ENCODE results near the gene SS18.

SS18 gene

GRCh38 chr18:25990473-25990872 is 99.9 kb downstream of the SS18 start:
- H3K4me3 ChIP-seq (replicated peaks; ENCODE audit: low read depth, low read length) = no peak overlapping the region
- DNase-seq (ENCODE audit: low read depth) = no peak
- no peak for TF ChIP-seq CTCF (IDR thresholded peaks at IDR 0.05; ENCODE audit: low read length, missing control alignments)

- no peak overlapping the region for H3K4me3 ChIP-seq (replicated peaks; ENCODE audit: low read depth, low read length)
- no peak for DNase-seq (ENCODE audit: low read depth)
- TF ChIP-seq CTCF (IDR thresholded peaks at IDR 0.05; ENCODE audit: low read length, missing control alignments) = no peak
Observed at GRCh38 chr18:25985707-25986394, 104.6 kb downstream of the SS18 start.

DNA sequence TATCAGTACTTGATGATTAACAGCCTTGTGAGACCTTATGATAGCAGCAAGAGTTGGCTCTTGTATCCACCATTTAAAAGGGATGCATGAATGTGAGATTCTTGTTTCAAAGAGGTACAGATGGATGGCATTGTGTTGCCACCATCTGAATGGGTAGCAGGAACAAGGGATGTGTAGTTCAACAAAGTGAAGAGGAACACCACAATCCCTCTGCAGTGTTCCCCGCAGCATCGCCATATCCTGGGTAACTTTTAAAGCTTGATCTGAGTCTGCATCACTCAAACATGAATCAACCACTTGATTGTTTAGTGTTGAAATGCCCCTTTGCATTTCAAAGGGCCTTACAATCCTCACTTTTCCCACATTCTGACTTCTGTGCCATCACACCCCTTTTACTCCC is 106.7 kb downstream of the SS18 start:
- DNase-seq (ENCODE audit: low read depth) = no peak
- no peak overlapping the region for H3K4me3 ChIP-seq (replicated peaks; ENCODE audit: low read depth, low read length)
- TF ChIP-seq CTCF (IDR thresholded peaks at IDR 0.05; ENCODE audit: low read length, missing control alignments) = no peak

- no peak overlapping the region for H3K4me3 ChIP-seq (replicated peaks; ENCODE audit: low read depth, low read length)
- DNase-seq (ENCODE audit: low read depth) = no peak
- TF ChIP-seq CTCF (IDR thresholded peaks at IDR 0.05; ENCODE audit: low read length, missing control alignments) = no peak
Observed at GRCh38 chr18:25982961-25983360, 107.5 kb downstream of the SS18 start.

GRCh38 chr18:25982153-25982552 is 108.3 kb downstream of the SS18 start:
- DNase-seq (ENCODE audit: low read depth) = no peak
- no peak overlapping the region for H3K4me3 ChIP-seq (replicated peaks; ENCODE audit: low read depth, low read length)
- no peak for TF ChIP-seq CTCF (IDR thresholded peaks at IDR 0.05; ENCODE audit: low read length, missing control alignments)

- no peak overlapping the region for H3K4me3 ChIP-seq (replicated peaks; ENCODE audit: low read depth, low read length)
- DNase-seq (ENCODE audit: low read depth) = no peak
- no peak for TF ChIP-seq CTCF (IDR thresholded peaks at IDR 0.05; ENCODE audit: low read length, missing control alignments)
Observed at GRCh38 chr18:25979369-25980040, 110.9 kb downstream of the SS18 start.

DNA sequence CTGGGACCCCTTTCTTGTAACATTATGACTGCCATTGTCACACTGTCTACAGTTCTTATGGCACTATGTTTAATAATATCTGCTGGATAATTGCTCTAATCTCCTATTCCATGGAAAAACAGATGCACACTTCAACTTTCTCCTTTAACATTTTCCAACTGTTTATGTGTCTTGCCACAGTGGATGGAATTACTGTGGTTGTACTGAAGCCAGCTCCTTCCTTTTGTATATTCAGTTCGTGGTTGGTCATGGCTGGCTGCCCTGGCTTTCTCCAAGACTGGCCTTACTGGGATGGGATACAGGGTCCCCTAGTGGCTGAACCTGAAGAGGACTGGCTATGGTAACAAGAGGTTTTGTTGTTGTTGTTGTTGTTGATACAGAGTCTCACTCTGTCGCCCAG is 113.9 kb downstream of the SS18 start:
- TF ChIP-seq CTCF (IDR thresholded peaks at IDR 0.05; ENCODE audit: low read length, missing control alignments) = no peak
- no peak for DNase-seq (ENCODE audit: low read depth)
- no peak overlapping the region for H3K4me3 ChIP-seq (replicated peaks; ENCODE audit: low read depth, low read length)
